ENCODE results near the gene PRR20G. TPM values are rescaled to one million over a fixed set of nuclear protein-coding genes. Genes with fewer than 3 reads are reported as not detected.

Gene PRR20G
- total RNA-seq (2022; extraction: Qiagen RNA extraction; ENCODE audit: low read depth): 0.07 to 0.15 TPM in 2 of 5 replicates, not detected in the others

GRCh38 chr3:127287840-127288239, at the start of gene PRR20G:
Gene PRR20G, minus strand, starts transcription at chr3:127288046. Its CDS starts 681 bp downstream, at chr3:127287365.

Other genes with a start within 250 kb of the PRR20G start
- gene PRR23E, start 94.9 kb downstream of the PRR20G start, total RNA-seq (2022; extraction: Qiagen RNA extraction; ENCODE audit: low read depth): not detected in 5 replicates

Measured in A549 treated with DMSO at 1 μM for 4 hours (cell line).